Lung (tissue), 12 donors: ENCODE measurements around the gene BAZ1A. TPM values are rescaled to one million over a fixed set of nuclear protein-coding genes. Genes with fewer than 3 reads are reported as not detected.

ENCODE experiments used
- ATAC-seq: fragments of 200-7000 bp; cut with Tn5 transposase; one replicate; pipeline ENCODE4 v1.9.1; 2020; ENCODE audit warnings: moderate number of reproducible peaks; ENCODE audit not compliant: insufficient read depth, low FRiP score
- DNase-seq, 3 donors: peaks; one replicate each; pipeline ENCODE4 v3.0.0-alpha.2; 2013 to 2017
- H3K27ac ChIP-seq, 2 donors: one replicate each; pipeline ENCODE4 v1.5.1; 2013; ENCODE audit warnings: mild to moderate bottlenecking in 2 of 2, moderate library complexity in 2 of 2, control low read depth in 1 of 2, inconsistent platforms in 1 of 2, low read depth in 1 of 2, low read length in 1 of 2
- H3K27me3 ChIP-seq, 3 donors: one replicate each; pipeline ENCODE4 v1.5.1; 2013; ENCODE audit warnings: low read length in 2 of 3; ENCODE audit not compliant: control insufficient read depth in 3 of 3, insufficient read depth in 3 of 3
- H3K36me3 ChIP-seq, 4 donors: one replicate each; pipeline ENCODE4 v1.5.1; 2013; ENCODE audit warnings: low read length in 4 of 4, mild to moderate bottlenecking in 1 of 4, moderate library complexity in 1 of 4; ENCODE audit not compliant: control insufficient read depth in 4 of 4, insufficient read depth in 4 of 4
- H3K4me1 ChIP-seq, 5 donors: one replicate each; pipeline ENCODE4 v1.5.1; 2013; ENCODE audit warnings: low read length in 5 of 5, mild to moderate bottlenecking in 2 of 5, moderate library complexity in 1 of 5; ENCODE audit not compliant: control insufficient read depth in 5 of 5, insufficient read depth in 5 of 5
- H3K4me3 ChIP-seq: one replicate; pipeline ENCODE4 v1.5.1; 2013; ENCODE audit warnings: mild to moderate bottlenecking, control low read depth, moderate library complexity
- H3K9ac ChIP-seq, 2 donors: one replicate each; pipeline ENCODE4 v1.5.1; 2013; ENCODE audit warnings: low read length in 2 of 2, control low read depth in 1 of 2; ENCODE audit not compliant: insufficient read depth in 1 of 2
- H3K9me3 ChIP-seq, 4 donors: one replicate each; pipeline ENCODE4 v1.5.1; 2013; ENCODE audit warnings: low read length in 3 of 4, mild to moderate bottlenecking in 1 of 4, moderate library complexity in 1 of 4; ENCODE audit not compliant: control insufficient read depth in 4 of 4, insufficient read depth in 3 of 4
- CTCF ChIP-seq: IDR thresholded peaks from 2 replicates; pipeline ENCODE4 v1.5.1; 2012; ENCODE audit warnings: mild to moderate bottlenecking; ENCODE audit errors: control extremely low read depth, extremely low read depth
- WGBS, 2 donors: extraction: QIAGEN DNeasy Blood & Tissue Kit; methylation state at CpG; one replicate each; pipeline ENCODE4 v1.1.7; 2013; 5-methylcytosine and 5-hydroxymethylcytosine counted together
- polyA plus RNA-seq, 2 donors: library from polyadenylated mRNA; stranded (reverse); fragments of 200-250 nt; gene quantifications; one replicate each; pipeline ENCODE4 v1.2.1, GENCODE V29; 2013
- total RNA-seq, 2 donors: library from RNA; depleted of rRNA in 1 of 2; stranded (reverse); fragments of >200 nt in 1 of 2; gene quantifications; one replicate each; pipeline ENCODE4 v1.2.1, GENCODE V29; 2014 to 2021
- donor health status: control.
- donor health status: control.
- donor health status: Bipolar disorder and iron deficiency.
- donor health status: healthy.
- donor health status: DM: yes; HTN: yes; CAD: no.

The BAZ1A gene
- total and polyA plus RNA-seq, 4 donors, result 17.2 to 52.4 (median 32.1) TPM

GRCh38 chr14:34713122-34713680 lies 162.0 kb downstream of the BAZ1A start:
- no peak for DNase-seq
- H3K27me3 ChIP-seq, result no peaks in the 10 kb centered on the region
- H3K4me3 ChIP-seq, result no peak overlapping the region
- TF ChIP-seq CTCF, result no peak
- no peak for ATAC-seq
- H3K36me3 ChIP-seq, result peaks cover 2 to 15% (median 8%) of the 10 kb centered on the region in 4 donors
- no peaks in the 10 kb centered on the region for H3K9me3 ChIP-seq
- WGBS, 2 donors, result 66 to 72% methylated on average over 6 of the region's 6 CpGs
- H3K9ac ChIP-seq, result peak overlapping the region; percentile 72 to 77
- H3K27ac ChIP-seq, result peak overlapping the region in 1 of 2 donors; percentile 95
- peaks cover 0 to 24% (median 7%) of the 10 kb centered on the region in 5 donors for H3K4me1 ChIP-seq

- no peak overlapping the region for H3K9ac ChIP-seq
- no peaks in the 10 kb centered on the region for H3K9me3 ChIP-seq
- peaks cover 0 to 24% (median 7%) of the 10 kb centered on the region in 5 donors for H3K4me1 ChIP-seq
- H3K4me3 ChIP-seq, result no peak overlapping the region
- TF ChIP-seq CTCF, result no peak
- WGBS, 2 donors, result 83 to 85% methylated on average over 4 of the region's 4 CpGs
- no peak for DNase-seq
- H3K36me3 ChIP-seq, result peaks cover 2 to 15% (median 8%) of the 10 kb centered on the region in 4 donors
- no peaks in the 10 kb centered on the region for H3K27me3 ChIP-seq
- H3K27ac ChIP-seq, result peak overlapping the region in 1 of 2 donors; percentile 74
- ATAC-seq, result no peak
Measured at GRCh38 chr14:34711796-34712712, 163.1 kb downstream of the BAZ1A start.

- peaks cover 2 to 15% (median 8%) of the 10 kb centered on the region in 4 donors for H3K36me3 ChIP-seq
- 70 to 84% methylated on average over 3 of the region's 3 CpGs for WGBS, 2 donors
- H3K27ac ChIP-seq, result peak overlapping the region in 1 of 2 donors; percentile 70
- H3K4me1 ChIP-seq, result peaks cover 0 to 24% (median 7%) of the 10 kb centered on the region in 5 donors
- no peak overlapping the region for H3K9ac ChIP-seq
- ATAC-seq (no peak), DNase-seq (peak in 2 of 3 donors; percentile 31 to 41)
- TF ChIP-seq CTCF, result no peak
- H3K4me3 ChIP-seq, result no peak overlapping the region
- H3K9me3 ChIP-seq, result no peaks in the 10 kb centered on the region
- no peaks in the 10 kb centered on the region for H3K27me3 ChIP-seq
Measured at GRCh38 chr14:34711169-34711568, 164.0 kb downstream of the BAZ1A start.
